ENCODE results near the gene ZC2HC1C.

Gene ZC2HC1C, protein sequence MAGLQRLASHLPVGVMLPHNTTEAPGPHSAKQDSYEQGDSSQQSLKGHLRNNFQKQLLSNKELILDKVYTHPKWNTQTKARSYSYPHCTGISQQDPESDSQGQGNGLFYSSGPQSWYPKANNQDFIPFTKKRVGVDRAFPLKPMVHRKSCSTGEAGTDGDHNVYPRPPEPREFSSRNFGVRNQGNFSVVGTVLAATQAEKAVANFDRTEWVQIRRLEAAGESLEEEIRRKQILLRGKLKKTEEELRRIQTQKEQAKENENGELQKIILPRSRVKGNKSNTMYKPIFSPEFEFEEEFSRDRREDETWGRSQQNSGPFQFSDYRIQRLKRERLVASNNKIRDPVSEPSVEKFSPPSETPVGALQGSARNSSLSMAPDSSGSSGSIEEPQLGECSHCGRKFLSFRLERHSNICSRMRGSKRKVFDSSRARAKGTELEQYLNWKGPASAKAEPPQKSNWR

DNA sequence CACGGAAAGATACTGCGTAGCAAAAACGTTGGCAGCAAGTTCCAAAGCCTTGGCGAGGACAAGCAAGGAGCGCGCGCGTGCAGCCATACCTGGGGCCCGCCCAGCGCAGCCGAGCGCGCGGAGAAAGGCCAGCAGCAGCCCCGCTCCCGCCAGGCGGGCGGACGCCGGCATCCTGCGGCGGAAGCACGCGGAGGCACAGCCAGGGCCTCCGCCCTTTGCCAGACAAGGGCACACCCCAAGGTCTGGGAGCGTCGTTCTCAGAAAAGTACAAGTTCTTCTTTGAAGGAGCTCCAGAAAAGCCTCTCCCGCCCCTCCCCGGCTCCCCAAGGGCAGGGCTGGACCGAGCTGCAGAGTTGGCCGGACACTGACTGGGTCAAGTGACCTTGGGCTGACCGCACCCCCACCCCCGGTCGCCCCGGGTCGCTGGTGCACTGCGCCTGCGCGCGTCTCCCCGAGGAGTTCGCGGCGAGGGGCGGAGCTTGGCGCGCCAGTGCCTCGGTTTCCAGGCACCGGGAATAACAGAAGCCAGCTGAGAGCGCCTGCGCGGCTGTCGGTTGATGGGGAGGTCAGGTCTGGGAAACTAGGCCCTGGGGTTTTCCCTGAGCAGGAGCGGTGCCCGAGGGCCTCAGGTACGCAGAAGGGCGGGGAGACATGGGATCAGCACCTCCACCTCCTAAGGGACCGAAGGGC, at the start of gene ZC2HC1C:
TSS of gene ZC2HC1C (plus strand) at position 521 of the 690 bp plus-strand sequence. CDS start 933 bp downstream, outside the sequence.
- DNase-seq: peak; percentile 83

DNA sequence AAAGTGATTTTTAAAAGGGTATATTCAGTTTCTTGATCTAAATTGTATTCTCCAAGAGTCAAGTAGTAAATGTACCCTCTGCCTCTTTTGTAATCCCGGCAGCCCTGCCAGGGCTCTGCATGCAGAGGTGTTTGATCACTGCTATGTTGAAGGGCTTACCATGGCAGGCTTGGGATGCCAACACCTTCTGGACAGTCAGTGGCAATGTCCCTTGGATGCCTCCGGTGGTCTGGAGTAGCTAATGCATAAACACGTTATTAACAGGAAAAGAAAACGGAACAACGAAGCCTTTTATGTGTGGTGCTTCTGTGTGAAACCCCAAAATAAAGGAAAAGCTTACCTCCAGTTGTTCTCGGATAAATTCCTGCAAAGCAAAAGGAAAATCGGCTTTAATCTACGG, 46.8 kb upstream of the ZC2HC1C start:
- DNase-seq: no peak

DNA sequence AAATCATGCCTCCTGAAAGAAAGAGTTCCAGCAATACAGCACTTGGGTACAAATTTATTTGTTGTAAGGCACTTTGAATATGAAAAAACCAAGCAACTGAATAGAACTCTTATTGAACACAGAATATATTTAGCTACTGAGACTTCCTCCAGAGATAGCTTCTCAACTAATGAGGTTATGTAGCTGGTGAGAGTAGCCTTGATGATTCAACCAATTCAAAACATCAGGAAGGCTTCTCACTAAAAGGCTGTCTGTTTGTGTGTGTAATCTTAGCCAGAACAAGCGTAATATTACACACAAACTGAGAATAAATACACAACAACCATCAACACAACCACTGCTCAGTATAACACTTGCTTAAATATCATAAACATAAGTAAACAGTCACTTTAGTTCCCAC, 46.3 kb upstream of the ZC2HC1C start:
- no peak for DNase-seq

DNA sequence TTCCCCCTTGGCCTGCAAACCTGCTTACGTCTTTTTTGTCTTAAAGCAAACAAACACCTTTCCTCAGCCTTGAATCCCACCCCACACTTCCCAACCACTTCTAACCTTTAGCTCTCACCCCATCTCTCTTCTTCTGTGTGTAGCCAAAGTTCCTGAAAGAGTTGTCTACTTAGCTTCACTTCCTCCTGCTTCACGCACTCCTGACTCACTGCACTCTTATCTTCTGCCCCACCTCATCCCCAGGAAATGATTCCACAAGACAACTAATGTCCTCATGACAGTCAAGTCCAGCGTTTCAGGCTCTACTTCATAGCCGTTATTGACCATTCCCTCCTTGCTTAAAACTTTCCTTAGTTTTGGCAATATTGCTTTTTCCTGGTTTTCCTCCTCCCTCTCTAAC, 44.4 kb upstream of the ZC2HC1C start:
- DNase-seq: no peak

DNA sequence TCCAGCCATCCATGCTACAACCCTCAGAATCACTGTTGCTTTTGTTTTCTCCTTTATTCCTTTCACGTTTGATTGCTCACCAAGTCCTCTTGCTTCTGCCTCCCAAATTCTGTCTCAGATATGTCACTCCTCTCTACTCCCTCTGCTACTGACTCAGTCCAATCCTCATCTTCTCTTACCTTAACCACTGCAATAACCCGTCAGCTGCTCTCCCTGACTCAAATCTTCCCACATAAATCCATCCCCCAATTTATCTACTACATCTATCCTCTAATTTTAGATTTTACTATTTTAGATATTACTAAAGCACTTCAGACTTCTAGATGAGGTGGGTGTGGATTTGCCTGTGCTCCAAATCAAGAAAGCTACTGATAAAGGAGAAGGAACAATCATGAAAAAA, 43.6 kb upstream of the ZC2HC1C start:
- DNase-seq: no peak

DNA sequence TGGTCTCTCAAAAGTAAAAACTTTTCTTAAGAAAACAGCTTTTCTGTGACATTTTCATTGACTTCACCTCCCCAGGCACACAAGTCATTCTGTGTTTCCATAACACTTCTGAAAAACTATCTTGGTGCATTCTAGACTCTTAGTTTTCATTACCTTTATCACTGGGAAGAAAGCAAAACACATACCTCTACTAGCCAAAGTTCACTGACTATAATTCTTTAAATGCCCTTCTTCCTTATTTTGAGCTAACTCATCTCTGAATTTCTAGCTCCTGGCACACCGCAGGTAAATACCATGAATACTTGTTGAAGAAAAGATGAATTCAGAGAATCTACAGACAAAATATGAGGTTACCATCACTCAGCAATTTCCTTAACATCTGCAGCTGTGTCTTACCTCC, 39.3 kb upstream of the ZC2HC1C start:
- no peak for DNase-seq

DNA sequence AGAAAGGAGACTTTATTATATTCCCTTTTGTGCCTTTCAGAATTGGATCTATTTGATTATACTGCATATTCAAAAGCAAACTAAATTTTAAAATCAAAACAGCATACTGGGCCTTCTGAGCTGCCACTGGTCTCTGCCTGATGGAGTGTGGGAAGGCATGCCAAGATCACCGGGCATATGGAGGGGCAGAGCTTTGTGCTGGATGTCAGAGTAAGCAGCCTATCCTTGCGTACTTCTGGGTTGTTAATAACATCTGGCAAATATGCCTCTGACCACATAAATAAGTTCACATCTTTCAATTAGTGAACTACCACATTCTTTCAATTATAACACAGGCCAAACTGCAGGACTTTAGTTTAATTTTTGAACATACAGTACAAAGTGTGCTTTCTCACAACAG, 36.5 kb upstream of the ZC2HC1C start:
- no peak for DNase-seq

DNA sequence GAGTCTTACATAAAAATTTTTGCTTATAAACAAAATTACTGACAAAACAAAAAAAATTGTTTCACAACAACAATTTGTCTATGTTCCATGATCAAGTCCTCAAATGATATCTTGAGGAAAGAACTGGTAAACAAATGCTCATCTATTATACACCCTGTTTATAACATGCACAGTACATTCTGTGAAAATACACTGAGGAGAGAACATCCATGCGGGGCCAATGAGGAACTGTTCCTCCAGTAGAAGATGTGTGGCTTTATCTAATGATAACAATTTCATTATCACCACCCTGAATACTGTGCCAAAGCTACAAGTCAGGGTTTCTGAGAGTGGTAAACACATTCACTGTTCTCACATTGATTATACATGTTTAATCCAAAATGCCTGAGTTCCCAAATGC, 28.9 kb upstream of the ZC2HC1C start:
- no peak for DNase-seq

DNA sequence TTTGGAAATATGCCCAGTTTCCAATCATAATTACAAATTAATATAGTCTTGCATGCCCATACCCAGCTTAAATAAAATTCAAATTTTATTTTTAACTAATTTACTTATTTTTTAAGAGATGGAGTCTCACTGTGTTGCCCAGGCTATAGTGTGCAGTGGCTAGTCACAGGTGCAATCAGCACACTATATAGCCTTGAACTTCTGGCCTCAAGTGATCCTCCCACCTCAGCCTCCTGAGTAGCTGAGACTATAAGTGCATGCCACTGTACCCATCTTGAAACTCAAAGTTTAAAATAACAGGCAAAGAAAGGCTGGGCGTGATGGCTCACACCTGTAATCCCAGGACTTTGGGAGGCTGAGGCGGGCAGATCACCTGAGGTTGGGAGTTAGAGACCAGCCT, 28.5 kb upstream of the ZC2HC1C start:
- DNase-seq: no peak

DNA sequence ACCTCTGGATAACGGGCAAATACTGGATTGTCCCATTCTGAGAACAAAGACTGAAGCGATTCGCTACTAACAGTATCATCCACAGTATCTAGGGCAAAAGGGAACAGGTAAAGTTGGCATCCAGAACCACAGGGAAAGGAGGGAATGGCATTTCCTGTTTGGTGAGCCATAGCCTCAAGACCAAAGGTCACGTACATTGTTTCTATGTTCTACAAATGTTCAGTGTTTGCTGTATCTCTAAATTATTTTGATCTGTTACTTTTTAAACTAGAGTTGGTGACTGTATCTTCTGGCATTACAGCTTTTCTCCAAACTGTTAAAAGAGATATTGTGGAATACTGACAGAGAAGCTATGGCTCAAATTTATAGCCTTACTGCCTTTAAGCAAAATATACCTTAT, 27.8 kb upstream of the ZC2HC1C start:
- no peak for DNase-seq

DNA sequence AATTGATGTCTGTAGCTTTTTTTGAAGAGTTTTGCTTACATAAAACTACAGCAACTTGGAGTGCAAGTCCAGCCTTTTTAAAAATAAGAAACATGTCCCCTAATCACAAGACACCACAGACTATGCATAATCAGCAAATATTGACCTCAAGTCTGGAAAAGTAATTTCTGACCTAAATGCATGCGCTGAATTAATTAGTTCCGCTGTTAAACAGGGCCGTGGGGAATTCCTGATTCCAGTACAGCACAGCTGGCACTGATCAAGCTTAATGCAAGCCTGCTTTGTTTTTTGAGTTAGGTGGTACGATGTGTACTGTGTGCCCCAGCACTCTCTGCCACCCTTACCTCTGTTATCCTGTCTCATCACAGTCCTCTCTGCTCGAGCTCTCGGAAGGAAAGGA, 27.4 kb upstream of the ZC2HC1C start:
- DNase-seq: no peak

DNA sequence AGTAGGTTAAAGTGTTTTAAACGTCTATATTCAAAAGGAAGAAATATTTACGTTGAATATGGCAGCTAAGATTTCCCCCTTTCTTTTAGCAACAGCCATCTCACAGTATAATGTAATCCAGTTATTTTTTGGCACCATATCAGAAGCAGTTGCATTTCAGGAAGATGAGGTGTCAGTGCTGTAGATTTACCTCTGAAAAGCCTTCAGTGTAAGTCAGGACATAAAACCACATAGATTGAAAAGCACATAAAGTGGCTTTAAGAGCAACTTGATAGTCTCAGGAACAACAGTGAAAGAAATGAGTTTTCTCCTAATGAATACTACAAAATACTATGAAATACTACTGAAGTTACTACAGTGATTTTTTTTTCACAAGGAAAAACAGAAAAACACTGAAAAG, 25.1 kb upstream of the ZC2HC1C start:
- no peak for DNase-seq

DNA sequence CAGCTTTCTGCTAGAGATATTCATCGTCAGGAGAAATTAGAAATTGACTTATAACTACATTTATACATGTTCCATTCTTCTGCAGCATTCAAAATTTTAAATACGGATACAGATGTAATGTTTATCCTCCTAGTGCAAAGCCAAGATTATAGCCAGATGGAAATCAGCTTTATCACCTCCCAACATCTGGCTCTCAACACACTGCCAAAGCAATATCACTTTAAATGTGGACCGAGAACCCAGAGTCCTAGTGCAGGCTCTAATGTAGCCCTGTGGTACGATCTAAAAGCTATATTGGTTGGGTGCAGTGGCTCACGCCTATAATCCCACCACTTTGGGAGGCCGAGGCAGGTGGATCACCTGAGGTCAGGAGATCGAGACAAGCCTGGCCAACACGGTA, 24.7 kb upstream of the ZC2HC1C start:
- DNase-seq: no peak

DNA sequence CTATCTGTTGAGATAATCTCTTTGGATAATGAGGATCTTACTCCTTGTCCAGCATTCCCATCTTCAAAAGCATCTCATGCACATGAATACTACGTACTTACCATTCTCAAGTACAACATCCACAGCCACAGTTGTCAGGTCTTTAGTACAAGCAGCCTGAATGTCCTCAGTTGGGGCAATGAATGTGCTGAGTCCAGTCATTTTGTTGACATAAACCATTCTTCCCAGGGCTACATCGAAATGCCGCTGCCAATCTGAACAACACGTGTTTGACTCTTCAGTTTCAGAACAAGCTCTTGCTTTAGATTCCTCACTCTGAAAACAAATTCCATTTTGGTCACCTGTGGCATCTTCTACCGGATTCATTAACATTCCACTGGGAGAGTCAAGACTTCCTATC, 23.2 kb upstream of the ZC2HC1C start:
- no peak for DNase-seq

DNA sequence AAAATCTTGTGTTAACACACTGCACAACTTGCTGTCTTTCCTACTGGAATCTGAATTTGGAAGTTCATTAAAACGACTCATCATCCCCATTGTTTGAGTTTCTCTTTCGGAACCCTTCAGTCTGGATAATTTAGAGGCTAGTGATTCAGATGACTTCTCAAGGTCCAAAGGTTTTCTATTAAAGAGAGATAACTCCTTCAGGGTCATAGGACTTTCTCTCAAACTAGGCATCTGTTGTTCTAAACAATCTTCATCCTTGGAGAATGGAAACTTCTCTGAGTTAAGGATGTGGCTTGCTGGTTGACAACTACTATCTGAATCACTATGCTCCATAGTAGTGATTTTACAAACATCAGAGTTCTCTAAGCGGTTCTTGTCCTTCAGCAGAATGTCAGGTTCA, 22.5 kb upstream of the ZC2HC1C start:
- DNase-seq: no peak

DNA sequence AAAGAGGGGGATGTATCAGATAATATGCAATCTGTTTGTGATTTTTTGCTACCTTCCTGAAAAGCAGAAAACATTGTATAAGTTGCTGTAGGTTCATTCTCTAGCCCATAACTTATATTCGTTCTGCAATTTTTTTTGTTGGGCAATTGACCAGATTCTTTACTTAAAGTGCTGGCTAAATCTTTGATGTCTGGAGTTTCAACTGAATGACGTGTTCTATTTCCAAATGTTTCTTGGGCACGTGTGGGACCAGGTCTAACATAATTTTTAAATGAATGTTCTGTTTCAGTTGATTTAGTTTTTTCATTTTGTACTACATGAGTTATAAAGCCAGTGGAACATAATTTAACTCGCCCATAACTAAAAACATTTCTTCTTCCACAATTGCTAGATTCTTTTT, 21.9 kb upstream of the ZC2HC1C start:
- DNase-seq: no peak

DNA sequence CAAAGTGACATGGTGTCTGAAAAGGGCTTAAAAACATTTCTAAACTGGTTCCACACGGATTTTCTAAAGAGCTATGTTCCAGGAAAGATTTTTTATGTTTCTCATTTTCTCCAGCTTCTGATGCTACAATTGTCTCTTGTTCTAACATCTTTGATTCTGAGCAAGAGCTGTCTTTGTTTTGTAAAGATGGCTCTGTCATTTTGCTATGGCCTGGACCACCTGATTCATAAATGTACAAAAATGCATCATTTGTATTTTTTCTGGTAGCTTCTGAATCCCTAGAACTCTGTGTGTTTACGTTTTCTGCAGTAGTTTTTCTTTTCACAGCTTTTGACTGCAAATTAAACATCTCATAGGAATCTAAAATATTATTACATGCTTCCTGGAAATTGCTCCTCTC, 21.3 kb upstream of the ZC2HC1C start:
- no peak for DNase-seq

DNA sequence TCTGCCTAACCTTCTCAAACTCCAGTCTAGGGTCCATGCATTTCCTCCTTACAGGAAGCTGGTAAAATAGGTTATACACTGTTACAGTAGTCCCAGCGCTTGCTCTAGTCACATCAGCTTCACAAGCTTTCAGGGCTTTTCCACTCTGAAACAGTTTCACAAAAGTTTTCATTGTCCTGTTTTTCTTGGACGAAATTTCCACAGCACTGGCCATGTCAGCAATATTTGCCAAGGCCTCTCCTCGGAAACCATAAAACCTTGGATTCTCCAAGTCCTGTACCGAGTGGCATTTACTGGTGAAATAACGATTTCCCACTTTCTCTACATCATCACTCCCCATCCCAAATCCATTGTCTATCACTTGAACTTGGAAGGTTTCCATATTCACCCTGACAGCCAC, 20.3 kb upstream of the ZC2HC1C start:
- DNase-seq: no peak

DNA sequence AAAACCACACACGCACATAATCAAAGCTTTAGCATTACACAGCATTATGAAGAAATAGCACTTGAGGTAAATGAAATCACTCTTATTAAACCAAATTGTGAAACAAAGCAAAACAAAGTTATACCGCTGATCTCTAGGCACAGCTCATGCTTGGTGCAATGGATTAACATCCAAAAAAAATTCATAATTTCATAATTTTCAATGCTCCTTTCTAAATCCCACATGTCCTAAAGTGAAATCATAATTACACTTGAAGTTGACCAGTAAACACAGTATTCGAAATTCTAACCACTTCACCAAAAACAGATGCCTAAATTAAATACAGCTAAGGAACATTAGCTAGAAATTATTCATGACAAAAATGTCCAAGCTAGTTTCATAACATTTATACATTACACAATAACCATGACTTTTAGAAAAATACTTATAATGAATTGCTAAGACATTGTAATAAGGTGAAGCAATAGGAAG, 19.7 kb upstream of the ZC2HC1C start:
- no peak for DNase-seq

DNA sequence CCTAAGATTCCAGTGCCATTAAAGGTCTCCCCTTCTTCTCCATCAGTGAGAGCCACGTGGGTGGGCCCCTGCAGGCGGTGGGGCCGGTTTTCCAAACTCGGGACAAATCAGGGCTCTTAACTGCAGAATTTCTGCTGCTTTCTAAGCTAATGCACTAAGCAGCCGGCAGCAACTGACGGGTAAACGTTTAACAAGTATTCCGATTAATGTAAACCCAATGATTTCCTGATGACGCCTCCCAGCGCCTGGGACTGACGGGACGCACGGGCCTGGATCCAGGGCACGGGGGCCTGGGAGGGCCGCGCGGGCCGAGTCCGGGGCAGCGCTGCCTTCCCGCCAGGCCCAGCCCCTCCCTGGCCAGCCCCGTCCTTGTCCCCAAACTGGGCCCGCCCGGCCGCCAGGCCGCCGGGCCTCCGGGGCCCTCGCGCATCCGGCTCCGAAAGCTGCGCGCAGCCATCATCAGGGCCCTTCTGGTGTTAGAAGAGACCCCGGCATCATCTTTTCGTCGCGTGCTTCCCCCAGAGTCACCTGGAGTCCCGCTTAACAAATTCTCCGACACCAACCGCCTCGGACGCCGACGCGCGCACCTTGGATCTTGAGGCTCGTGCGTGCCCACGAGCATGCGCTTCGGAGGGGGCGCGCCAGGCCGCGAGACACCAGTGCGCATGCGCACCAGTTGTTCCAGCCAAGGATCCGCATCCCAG, 18.4 kb upstream of the ZC2HC1C start, which contains the start of gene MLH3:
TSS of gene MLH3 (minus strand) at position 616 of the 704 bp plus-strand sequence. CDS start 1,812 bp downstream, outside the sequence.
- DNase-seq: peak; percentile 76

DNA sequence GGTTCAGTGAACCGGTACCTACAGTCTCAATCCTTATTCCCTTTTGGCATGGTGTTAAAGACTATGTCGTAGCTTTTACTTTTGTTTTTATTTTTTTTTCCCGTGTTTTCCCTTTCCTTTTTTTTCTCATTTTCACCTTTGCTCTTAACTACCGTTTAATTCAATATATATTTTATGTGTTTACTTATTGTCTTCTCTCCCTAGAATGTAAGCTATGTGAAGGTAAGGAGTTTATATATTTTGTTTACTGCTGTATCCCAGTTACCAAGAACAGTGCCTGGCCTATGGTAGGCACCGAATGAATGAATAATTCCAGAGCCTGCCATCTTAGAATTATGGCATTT, 17.9 kb upstream of the ZC2HC1C start:
- no peak for DNase-seq

DNA sequence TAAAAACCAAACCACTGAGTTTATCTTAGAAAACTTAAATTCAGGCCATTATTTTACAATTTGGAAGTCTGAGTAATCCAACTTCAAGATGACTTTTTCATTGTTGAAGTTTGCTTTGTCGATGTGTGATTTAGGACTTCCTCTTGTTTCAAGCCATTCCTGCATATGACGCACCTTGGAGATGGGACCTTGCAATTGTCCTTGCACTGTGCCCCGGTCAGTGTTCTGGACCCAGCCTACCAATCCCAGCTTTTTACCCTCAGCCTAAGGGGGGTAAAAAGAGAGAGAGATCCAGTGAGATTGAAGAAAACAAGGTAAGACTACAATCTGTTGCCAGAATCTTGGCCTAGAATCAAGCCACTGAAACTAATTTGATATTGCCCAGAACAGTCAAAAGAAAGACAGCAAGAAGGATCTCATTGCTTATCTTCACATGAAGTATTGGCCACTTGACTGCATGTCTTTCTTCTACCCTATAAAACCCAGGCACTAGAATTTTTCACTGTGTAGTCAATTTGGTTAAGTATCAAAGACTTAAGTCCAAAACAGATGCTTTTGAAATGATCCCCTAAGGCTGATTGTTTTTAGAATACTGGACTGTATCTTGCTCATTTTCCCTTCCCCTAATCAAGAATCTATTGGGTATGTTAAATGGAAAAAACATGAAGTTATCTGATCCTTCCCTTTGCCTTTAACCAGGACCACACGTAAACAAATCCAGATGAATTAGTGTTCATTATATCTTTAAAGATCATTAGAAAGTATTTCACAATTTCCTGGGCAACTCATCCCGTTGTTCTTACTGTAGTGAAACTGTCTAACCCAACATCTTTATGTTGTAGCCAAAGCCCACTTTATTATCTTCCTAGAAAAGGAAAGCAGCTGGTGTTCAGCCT, 15.8 kb upstream of the ZC2HC1C start:
- no peak for DNase-seq

DNA sequence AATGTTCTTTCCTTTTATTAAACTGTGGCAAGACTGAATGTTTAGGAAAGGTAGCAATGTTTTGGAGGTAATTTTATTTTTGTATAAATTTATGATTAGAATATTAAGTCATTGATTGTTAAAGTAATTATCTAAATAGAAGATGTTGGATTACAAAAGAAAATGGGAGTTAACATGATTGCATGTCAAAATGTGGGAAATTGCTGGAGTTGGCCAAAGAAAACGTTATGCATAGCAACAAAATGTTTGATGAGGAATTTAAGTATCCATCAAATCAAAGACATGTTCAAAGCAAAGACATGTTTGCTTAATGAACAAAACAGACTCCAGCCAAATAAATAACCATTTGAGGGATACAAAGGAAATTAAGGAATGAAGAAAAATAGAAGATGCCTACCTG, 15.0 kb upstream of the ZC2HC1C start:
- DNase-seq: no peak
